Stimulated activated CD4-positive, alpha-beta T cell treated with anti-CD3 and anti-CD28 coated beads, TNF-alpha, amount 100 ng/mL, for 24 hours (primary cell): ENCODE measurements around the gene IKZF3.
"Not testable (repeated sequence)": the region's sequence is repeated elsewhere in the genome, so short reads cannot be mapped to it uniquely, and the experiment has no call there.

ENCODE experiments used
- DNase-seq, 3 experiments: peaks; one replicate each; pipeline ENCODE4 v3.0.0-alpha.2; 2020; ENCODE audit warnings: low read depth in 3 of 3

IKZF3 gene

GRCh38 chr17:39739885-39740356 is 124.2 kb downstream of the IKZF3 start:
- no peak for DNase-seq

- DNase-seq = no peak
Observed at GRCh38 chr17:39738983-39739884, 124.9 kb downstream of the IKZF3 start.

- DNase-seq = peak in 2 of 3 experiments; percentile 24 to 65
Observed at GRCh38 chr17:39738568-39738901, 125.6 kb downstream of the IKZF3 start.

- no peak for DNase-seq
Observed at GRCh38 chr17:39737760-39738567, 126.1 kb downstream of the IKZF3 start, which contains the start of gene GRB7. Gene GRB7, plus strand, starts transcription at chr17:39737938. Its CDS starts 4,364 bp downstream, at chr17:39742302.

- DNase-seq = no peak
Observed at GRCh38 chr17:39737206-39737759, 126.8 kb downstream of the IKZF3 start.

- DNase-seq = no peak
Observed at GRCh38 chr17:39736319-39737165, 127.6 kb downstream of the IKZF3 start.

- DNase-seq = no peak
Observed at GRCh38 chr17:39735882-39736281, 128.2 kb downstream of the IKZF3 start.

GRCh38 chr17:39732586-39732985 is 131.5 kb downstream of the IKZF3 start:
- no peak for DNase-seq

GRCh38 chr17:39730095-39730921 is 133.8 kb downstream of the IKZF3 start, which contains the start of gene MIEN1:
Gene MIEN1, minus strand, starts transcription at chr17:39730532. Its CDS starts 37 bp downstream, at chr17:39730495.
- DNase-seq = peak; percentile 89 to 91 (median 90)

GRCh38 chr17:39729280-39729851 is 134.7 kb downstream of the IKZF3 start:
- DNase-seq = no peak

- no peak for DNase-seq
Observed at GRCh38 chr17:39727556-39727955, 136.6 kb downstream of the IKZF3 start.

- DNase-seq = no peak
Observed at GRCh38 chr17:39726617-39727016, 137.5 kb downstream of the IKZF3 start.

GRCh38 chr17:39725923-39726322 is 138.2 kb downstream of the IKZF3 start:
- DNase-seq = not testable (repeated sequence)

- no peak for DNase-seq
Observed at GRCh38 chr17:39724731-39725130, 139.4 kb downstream of the IKZF3 start.

GRCh38 chr17:39722965-39723848 is 140.9 kb downstream of the IKZF3 start:
- peak in 1 of 3 experiments; percentile 37 for DNase-seq

GRCh38 chr17:39722104-39722503 is 142.0 kb downstream of the IKZF3 start:
- no peak for DNase-seq

GRCh38 chr17:39719563-39720355 is 144.4 kb downstream of the IKZF3 start:
- no peak for DNase-seq

GRCh38 chr17:39717660-39718059 is 146.5 kb downstream of the IKZF3 start:
- DNase-seq = no peak
